Liver (tissue), 9 donors: ENCODE data around the gene MAPK11. TPM values are rescaled to one million over a fixed set of nuclear protein-coding genes. Genes with fewer than 3 reads are reported as not detected.

Source experiments
- DNase-seq: peaks from one replicate; pipeline ENCODE4 v3.0.0-alpha.2; 2017; ENCODE audit warnings: low spot score
- H3K27ac ChIP-seq, 2 donors: one replicate each; pipeline ENCODE4 v1.7.0; 2013; ENCODE audit warnings: inconsistent platforms in 2 of 2, low read length in 2 of 2, control low read depth in 1 of 2, low read depth in 1 of 2, mild to moderate bottlenecking in 1 of 2
- H3K27me3 ChIP-seq, 4 donors: one replicate each; pipeline versions ENCODE4 v1.6.1 to v1.7.0; 2013; ENCODE audit warnings: low read length in 3 of 4, inconsistent platforms in 1 of 4, mild to moderate bottlenecking in 1 of 4, moderate library complexity in 1 of 4; ENCODE audit not compliant: control insufficient read depth in 4 of 4, insufficient read depth in 4 of 4
- H3K36me3 ChIP-seq, 4 donors: one replicate each; pipeline versions ENCODE4 v1.6.1 to v1.7.0; 2013; ENCODE audit warnings: low read length in 3 of 4, mild to moderate bottlenecking in 3 of 4, low read depth in 1 of 4, moderate library complexity in 1 of 4; ENCODE audit not compliant: control insufficient read depth in 4 of 4, insufficient read depth in 3 of 4
- H3K4me1 ChIP-seq, 4 donors: one replicate each; pipeline versions ENCODE4 v1.6.1 to v1.7.0; 2013; ENCODE audit warnings: low read length in 3 of 4, mild to moderate bottlenecking in 3 of 4, moderate library complexity in 1 of 4; ENCODE audit not compliant: control insufficient read depth in 4 of 4, insufficient read depth in 4 of 4
- H3K4me3 ChIP-seq, 3 donors: one replicate each; pipeline versions ENCODE4 v1.6.1 to v1.7.0; 2013; ENCODE audit warnings: low read length in 3 of 3, control low read depth in 1 of 3, low read depth in 1 of 3, mild to moderate bottlenecking in 1 of 3
- H3K9ac ChIP-seq, 2 donors: one replicate each; pipeline ENCODE4 v1.7.0; 2013; ENCODE audit warnings: low read length in 2 of 2, mild to moderate bottlenecking in 2 of 2, moderate library complexity in 2 of 2, control low read depth in 1 of 2, low read depth in 1 of 2
- H3K9me3 ChIP-seq, 4 donors: one replicate each; pipeline versions ENCODE4 v1.6.1 to v1.7.0; 2013; ENCODE audit warnings: low read length in 3 of 4; ENCODE audit not compliant: control insufficient read depth in 4 of 4
- EGR1 ChIP-seq, 2 donors: IDR thresholded peaks; 2 replicates each; pipeline ENCODE4 v1.6.1; 2016 to 2018; ENCODE audit warnings: antibody characterized with exemption in 2 of 2, low read depth in 2 of 2
- FOXA1 ChIP-seq: IDR thresholded peaks from 2 replicates; pipeline ENCODE4 v1.6.1; 2016; ENCODE audit warnings: antibody characterized with exemption
- FOXA2 ChIP-seq: IDR thresholded peaks from 2 replicates; pipeline ENCODE4 v1.6.1; 2016; ENCODE audit warnings: antibody characterized with exemption
- GABPA ChIP-seq, 2 donors: IDR thresholded peaks in 1 of 2; conservative IDR thresholded peaks in 1 of 2; 2 replicates each; pipeline ENCODE4 v1.6.1; 2016; ENCODE audit warnings: antibody characterized with exemption in 2 of 2, mild to moderate bottlenecking in 1 of 2, moderate library complexity in 1 of 2
- HNF4G ChIP-seq: IDR thresholded peaks from 2 replicates; pipeline ENCODE4 v1.6.1; 2016; ENCODE audit warnings: antibody characterized with exemption
- JUND ChIP-seq, 2 donors: IDR thresholded peaks; 2 replicates each; pipeline ENCODE4 v1.6.1; 2016; ENCODE audit warnings: antibody characterized with exemption in 2 of 2
- NR2F2 ChIP-seq: IDR thresholded peaks from 2 replicates; pipeline ENCODE4 v1.6.1; 2016; ENCODE audit warnings: antibody characterized with exemption
- RAD21 ChIP-seq, 2 donors: IDR thresholded peaks; 2 replicates each; pipeline ENCODE4 v1.6.1; 2016; ENCODE audit warnings: antibody characterized with exemption in 2 of 2, mild to moderate bottlenecking in 2 of 2
- RXRA ChIP-seq, 2 donors: IDR thresholded peaks; 2 replicates each; pipeline ENCODE4 v1.6.1; 2017 to 2018; ENCODE audit warnings: antibody characterized with exemption in 2 of 2, mild to moderate bottlenecking in 1 of 2
- SP1 ChIP-seq: IDR thresholded peaks from 2 replicates; pipeline ENCODE4 v1.6.1; 2018; ENCODE audit warnings: antibody characterized with exemption, mild to moderate bottlenecking
- WGBS: extraction: QIAGEN DNeasy Blood & Tissue Kit; methylation state at CpG from one replicate; pipeline ENCODE4 v1.1.7; 2013; 5-methylcytosine and 5-hydroxymethylcytosine counted together
- polyA plus RNA-seq, 2 donors: library from polyadenylated mRNA; stranded (reverse) in 1 of 2; unstranded in 1 of 2; fragments of 200-250 nt in 1 of 2; fragments of >200 nt in 1 of 2; fragmentation: Nextera tagmentation in 1 of 2; extraction: Ambion mirVana in 1 of 2; gene quantifications; one replicate each; pipeline versions ENCODE4 v1.2.1 to v1.2.3, GENCODE V29; 2013 to 2015
- total RNA-seq, 2 donors: library from RNA; depleted of rRNA; stranded (reverse); fragments of >200 nt; gene quantifications; one replicate each; pipeline ENCODE4 v1.2.3, GENCODE V29; 2014
- TF ChIP-seq, protein P1 (sequence below): fragments of 150-350 bp; IDR thresholded peaks from 2 replicates; pipeline ENCODE4 v1.5.1; 2017; ENCODE audit warnings: improper control_type of control experiment, low read depth, low read length; ENCODE audit not compliant: missing input control
- TF ChIP-seq, protein P2 (sequence below): IDR thresholded peaks from 2 replicates; pipeline ENCODE4 v1.6.1; 2016; ENCODE audit warnings: antibody characterized with exemption, mild to moderate bottlenecking
- donor health status: healthy.
- donor health status: healthy.
- donor health status: healthy.
- donor health status: healthy.
- donor health status: healthy.

MAPK11 gene
- total and polyA plus RNA-seq, 4 donors, result 0.65 to 2.0 (median 1.0) TPM

DNA sequence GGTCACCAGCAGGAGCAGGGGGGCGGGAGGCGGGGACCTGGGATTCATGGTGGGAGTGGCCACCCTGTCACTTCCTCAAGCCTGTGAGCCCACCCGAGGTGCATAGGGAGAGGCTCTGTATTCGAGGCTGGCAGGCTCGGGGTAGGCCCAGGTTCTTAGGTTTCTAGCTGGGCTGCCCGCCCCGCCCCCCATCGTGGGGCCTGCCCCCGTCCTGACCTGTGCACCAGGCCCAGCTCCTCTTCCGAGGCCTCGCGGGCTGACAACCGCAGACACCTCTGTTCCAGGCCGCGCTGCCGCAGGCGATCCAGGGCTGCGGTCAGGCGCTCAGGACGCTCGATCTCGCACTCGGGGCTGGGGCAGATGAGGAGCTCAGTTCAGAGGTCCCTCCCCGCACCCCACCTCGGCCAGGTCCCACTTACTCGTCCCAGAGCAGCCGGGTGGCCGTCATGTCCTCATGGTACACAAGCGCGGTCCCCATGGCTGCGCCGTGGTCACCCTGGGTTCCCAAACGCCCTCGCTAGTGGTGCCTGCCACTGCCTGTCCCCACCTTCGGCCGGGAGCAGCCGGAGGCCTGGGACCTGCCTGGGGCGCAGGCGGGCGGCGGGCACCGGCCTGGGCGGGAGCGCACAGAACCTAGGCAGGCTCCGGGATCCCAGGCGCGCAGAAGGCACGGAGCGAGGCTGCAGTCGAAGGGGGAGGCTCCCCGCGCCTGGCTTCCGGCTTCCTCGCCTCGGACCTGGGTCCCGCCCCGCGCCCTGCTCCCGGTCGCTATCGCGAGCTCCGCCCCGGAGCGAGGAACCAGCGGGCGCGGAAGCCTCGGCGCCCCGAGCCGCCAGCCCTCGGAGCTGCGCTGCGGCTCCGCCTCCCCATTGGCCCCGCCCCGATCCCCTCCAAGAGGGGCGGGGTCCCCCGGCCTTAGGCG is 19.4 kb downstream of the MAPK11 start, which contains the start of gene HDAC10:
TSS of gene HDAC10 (minus strand) at position 711 of the 922 bp plus-strand sequence. CDS start at position 478, 233 bp downstream.
- Histone ChIP-seq H3K36me3 (peaks cover 0 to 4% (median 2%) of the 10 kb centered on the region in 4 donors), H3K27ac (peak within 1 kb of the TSS; percentile 38 to 39), H3K9me3 (no peaks in the 10 kb centered on the region), H3K4me1 (peaks cover 10 to 47% (median 29%) of the 10 kb centered on the region in 4 donors), H3K4me3 (peak within 1 kb of the TSS; percentile 6 to 83 (median 73)), H3K27me3 (no peaks in the 10 kb centered on the region), H3K9ac (no peak within 1 kb of the TSS)
- WGBS, result 2% methylated on average over 81 of the region's 81 CpGs
- TF ChIP-seq FOXA1, result no peak
- peak in 1 of 2 donors; percentile 19 for TF ChIP-seq RAD21 (IDR thresholded peaks at IDR 0.05)
- DNase-seq, result peak; percentile 76

DNA sequence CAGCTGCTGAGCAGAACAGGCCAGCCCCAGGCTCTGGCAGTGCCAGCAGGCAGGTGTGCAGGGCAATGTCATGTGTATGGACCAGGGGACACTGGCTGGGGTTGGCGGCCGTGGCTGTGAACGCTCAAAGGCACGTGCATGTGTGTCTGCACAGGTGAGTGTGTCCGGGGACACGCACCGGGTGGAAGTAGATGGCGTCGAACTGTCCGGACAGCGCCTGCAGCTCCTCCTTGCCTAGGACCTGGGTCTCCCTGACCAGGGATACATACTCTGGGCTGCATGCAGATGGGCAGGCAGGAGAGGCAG is 20.0 kb downstream of the MAPK11 start:
- no peak for DNase-seq
- H3K4me3 ChIP-seq, result peak overlapping the region in 2 of 3 donors; percentile 73 to 83
- H3K27ac ChIP-seq, result no peak overlapping the region
- H3K4me1 ChIP-seq, result peaks cover 10 to 53% (median 35%) of the 10 kb centered on the region in 4 donors
- no peaks in the 10 kb centered on the region for H3K9me3 ChIP-seq
- H3K27me3 ChIP-seq, result no peaks in the 10 kb centered on the region
- 67% methylated on average over 11 of the region's 11 CpGs for WGBS
- H3K9ac ChIP-seq, result no peak overlapping the region
- H3K36me3 ChIP-seq, result peaks cover 0 to 4% (median 2%) of the 10 kb centered on the region in 4 donors
- TF ChIP-seq JUND (IDR thresholded peaks at IDR 0.05) (no peak), RXRA (IDR thresholded peaks at IDR 0.05) (no peak), EGR1 (IDR thresholded peaks at IDR 0.05; ENCODE audit: low read depth in 2 of 2) (no peak), SP1 (no peak), FOXA1 (no peak), NR2F2 (no peak), GABPA (IDR thresholded peaks at IDR 0.05 in 1 of 2, conservative IDR thresholded peaks at IDR 0.05 in 1 of 2) (no peak), HNF4G (no peak), FOXA2 (no peak)
- TF ChIP-seq, protein P1, sequence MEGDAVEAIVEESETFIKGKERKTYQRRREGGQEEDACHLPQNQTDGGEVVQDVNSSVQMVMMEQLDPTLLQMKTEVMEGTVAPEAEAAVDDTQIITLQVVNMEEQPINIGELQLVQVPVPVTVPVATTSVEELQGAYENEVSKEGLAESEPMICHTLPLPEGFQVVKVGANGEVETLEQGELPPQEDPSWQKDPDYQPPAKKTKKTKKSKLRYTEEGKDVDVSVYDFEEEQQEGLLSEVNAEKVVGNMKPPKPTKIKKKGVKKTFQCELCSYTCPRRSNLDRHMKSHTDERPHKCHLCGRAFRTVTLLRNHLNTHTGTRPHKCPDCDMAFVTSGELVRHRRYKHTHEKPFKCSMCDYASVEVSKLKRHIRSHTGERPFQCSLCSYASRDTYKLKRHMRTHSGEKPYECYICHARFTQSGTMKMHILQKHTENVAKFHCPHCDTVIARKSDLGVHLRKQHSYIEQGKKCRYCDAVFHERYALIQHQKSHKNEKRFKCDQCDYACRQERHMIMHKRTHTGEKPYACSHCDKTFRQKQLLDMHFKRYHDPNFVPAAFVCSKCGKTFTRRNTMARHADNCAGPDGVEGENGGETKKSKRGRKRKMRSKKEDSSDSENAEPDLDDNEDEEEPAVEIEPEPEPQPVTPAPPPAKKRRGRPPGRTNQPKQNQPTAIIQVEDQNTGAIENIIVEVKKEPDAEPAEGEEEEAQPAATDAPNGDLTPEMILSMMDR, result no peak
- TF ChIP-seq, protein P2, sequence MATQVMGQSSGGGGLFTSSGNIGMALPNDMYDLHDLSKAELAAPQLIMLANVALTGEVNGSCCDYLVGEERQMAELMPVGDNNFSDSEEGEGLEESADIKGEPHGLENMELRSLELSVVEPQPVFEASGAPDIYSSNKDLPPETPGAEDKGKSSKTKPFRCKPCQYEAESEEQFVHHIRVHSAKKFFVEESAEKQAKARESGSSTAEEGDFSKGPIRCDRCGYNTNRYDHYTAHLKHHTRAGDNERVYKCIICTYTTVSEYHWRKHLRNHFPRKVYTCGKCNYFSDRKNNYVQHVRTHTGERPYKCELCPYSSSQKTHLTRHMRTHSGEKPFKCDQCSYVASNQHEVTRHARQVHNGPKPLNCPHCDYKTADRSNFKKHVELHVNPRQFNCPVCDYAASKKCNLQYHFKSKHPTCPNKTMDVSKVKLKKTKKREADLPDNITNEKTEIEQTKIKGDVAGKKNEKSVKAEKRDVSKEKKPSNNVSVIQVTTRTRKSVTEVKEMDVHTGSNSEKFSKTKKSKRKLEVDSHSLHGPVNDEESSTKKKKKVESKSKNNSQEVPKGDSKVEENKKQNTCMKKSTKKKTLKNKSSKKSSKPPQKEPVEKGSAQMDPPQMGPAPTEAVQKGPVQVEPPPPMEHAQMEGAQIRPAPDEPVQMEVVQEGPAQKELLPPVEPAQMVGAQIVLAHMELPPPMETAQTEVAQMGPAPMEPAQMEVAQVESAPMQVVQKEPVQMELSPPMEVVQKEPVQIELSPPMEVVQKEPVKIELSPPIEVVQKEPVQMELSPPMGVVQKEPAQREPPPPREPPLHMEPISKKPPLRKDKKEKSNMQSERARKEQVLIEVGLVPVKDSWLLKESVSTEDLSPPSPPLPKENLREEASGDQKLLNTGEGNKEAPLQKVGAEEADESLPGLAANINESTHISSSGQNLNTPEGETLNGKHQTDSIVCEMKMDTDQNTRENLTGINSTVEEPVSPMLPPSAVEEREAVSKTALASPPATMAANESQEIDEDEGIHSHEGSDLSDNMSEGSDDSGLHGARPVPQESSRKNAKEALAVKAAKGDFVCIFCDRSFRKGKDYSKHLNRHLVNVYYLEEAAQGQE, result no peak
